ENCODE measurements around the gene TECR.

Gene TECR

DNA sequence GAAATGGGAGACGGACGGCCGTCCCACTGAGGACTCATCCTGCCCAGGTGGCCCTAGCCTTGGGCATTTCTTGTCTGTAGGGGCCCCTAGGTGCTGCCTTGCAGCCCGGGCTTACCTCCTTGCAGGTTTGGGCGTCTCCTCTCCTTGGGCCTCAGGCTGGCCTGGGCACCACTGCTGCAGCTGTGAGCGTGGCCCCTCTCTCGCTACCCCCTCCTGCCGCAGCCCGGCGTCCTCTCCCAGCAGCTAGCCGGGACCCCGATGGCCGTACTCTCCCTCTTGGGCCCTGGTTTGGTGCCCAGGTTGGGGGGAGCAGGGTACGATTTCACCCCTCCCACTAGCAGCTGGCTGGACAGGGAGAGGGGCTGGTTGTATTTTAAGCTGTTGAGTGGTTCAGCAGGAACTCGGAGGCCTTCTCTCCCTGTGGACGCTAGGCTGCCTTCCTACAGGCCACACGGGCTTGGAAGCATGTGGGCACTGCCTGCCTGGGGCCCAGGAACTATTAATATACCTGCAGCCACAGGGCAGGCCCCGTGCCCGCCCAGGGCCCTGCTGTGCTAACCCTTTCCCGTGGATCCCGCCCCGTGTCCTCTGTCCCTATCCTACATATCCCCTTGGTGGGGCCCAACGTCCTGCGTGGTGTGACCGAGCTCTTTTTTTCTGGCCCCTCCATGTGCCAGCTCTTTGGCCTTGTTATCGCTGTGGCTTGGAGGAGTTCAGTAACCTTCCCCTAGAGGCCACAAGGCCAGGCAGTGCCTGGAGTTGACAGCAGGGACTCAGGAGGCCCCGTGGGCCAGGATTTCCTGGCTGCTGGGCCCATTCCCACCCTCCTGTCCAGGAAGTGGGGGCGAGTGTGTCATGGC, 30.8 kb downstream of the TECR start:
- Histone ChIP-seq H3K4me3 (ENCODE audit: insufficient read depth, low read length, poor library complexity, severe bottlenecking) (no peak overlapping the region), H3F3A (ENCODE audit: insufficient read depth) (no peaks in the 10 kb centered on the region), H3K79me2 (ENCODE audit: insufficient read depth, low read length) (peaks cover 45% of the 10 kb centered on the region), H2AFZ (ENCODE audit: low read depth, low read length, severe bottlenecking) (no peak overlapping the region), H4K20me1 (ENCODE audit: low read depth, low read length) (no peaks in the 10 kb centered on the region), H3K9ac (ENCODE audit: low read length) (no peak overlapping the region), H3K9me3 (ENCODE audit: insufficient read depth, low read length) (no peaks in the 10 kb centered on the region), H3K9me2 (replicated peaks; ENCODE audit: insufficient read depth, low read length) (no peaks in the 10 kb centered on the region), H3K4me2 (ENCODE audit: low read depth, low read length, poor library complexity, severe bottlenecking) (no peak overlapping the region), H3K27me3 (ENCODE audit: low read length) (no peaks in the 10 kb centered on the region), H3K36me3 (ENCODE audit: low read length) (no peaks in the 10 kb centered on the region), H3K27ac (ENCODE audit: low read depth, low read length) (no peak overlapping the region)
- TF ChIP-seq, protein P1, sequence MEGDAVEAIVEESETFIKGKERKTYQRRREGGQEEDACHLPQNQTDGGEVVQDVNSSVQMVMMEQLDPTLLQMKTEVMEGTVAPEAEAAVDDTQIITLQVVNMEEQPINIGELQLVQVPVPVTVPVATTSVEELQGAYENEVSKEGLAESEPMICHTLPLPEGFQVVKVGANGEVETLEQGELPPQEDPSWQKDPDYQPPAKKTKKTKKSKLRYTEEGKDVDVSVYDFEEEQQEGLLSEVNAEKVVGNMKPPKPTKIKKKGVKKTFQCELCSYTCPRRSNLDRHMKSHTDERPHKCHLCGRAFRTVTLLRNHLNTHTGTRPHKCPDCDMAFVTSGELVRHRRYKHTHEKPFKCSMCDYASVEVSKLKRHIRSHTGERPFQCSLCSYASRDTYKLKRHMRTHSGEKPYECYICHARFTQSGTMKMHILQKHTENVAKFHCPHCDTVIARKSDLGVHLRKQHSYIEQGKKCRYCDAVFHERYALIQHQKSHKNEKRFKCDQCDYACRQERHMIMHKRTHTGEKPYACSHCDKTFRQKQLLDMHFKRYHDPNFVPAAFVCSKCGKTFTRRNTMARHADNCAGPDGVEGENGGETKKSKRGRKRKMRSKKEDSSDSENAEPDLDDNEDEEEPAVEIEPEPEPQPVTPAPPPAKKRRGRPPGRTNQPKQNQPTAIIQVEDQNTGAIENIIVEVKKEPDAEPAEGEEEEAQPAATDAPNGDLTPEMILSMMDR (IDR thresholded peaks at IDR 0.05; ENCODE audit: insufficient read depth, low read length, poor library complexity, severe bottlenecking): no peak
- no peak for TF ChIP-seq EZH2phosphoT487 (conservative IDR thresholded peaks at IDR 0.05; ENCODE audit: low read length)

DNA sequence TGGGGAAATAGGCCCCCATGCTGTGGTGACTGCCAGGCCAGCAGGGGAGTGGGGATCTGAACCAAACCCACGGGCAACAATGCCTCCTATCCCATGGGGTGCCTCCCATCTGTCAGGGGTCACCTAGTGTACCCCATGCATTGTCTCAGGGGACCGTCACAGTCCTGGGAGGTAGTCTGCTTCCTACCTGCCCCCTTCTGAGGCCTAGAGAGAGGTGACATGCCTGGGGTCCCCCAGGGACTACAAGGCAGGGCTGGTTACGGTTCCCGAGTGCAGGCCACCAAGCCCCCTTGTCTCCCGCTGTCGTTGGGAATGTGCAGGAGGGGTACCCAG, 31.3 kb downstream of the TECR start:
- TF ChIP-seq EZH2phosphoT487 (conservative IDR thresholded peaks at IDR 0.05; ENCODE audit: low read length): no peak
- TF ChIP-seq, protein P1 (IDR thresholded peaks at IDR 0.05; ENCODE audit: insufficient read depth, low read length, poor library complexity, severe bottlenecking): no peak
- Histone ChIP-seq H3K4me2 (ENCODE audit: low read depth, low read length, poor library complexity, severe bottlenecking) (no peak overlapping the region), H3K4me3 (ENCODE audit: insufficient read depth, low read length, poor library complexity, severe bottlenecking) (no peak overlapping the region), H3K27me3 (ENCODE audit: low read length) (no peaks in the 10 kb centered on the region), H3F3A (ENCODE audit: insufficient read depth) (no peaks in the 10 kb centered on the region), H3K9me3 (ENCODE audit: insufficient read depth, low read length) (no peaks in the 10 kb centered on the region), H3K9me2 (replicated peaks; ENCODE audit: insufficient read depth, low read length) (no peaks in the 10 kb centered on the region), H3K9ac (ENCODE audit: low read length) (no peak overlapping the region), H3K79me2 (ENCODE audit: insufficient read depth, low read length) (peaks cover 44% of the 10 kb centered on the region), H3K36me3 (ENCODE audit: low read length) (no peaks in the 10 kb centered on the region), H3K27ac (ENCODE audit: low read depth, low read length) (no peak overlapping the region), H2AFZ (ENCODE audit: low read depth, low read length, severe bottlenecking) (no peak overlapping the region), H4K20me1 (ENCODE audit: low read depth, low read length) (no peaks in the 10 kb centered on the region)

DNA sequence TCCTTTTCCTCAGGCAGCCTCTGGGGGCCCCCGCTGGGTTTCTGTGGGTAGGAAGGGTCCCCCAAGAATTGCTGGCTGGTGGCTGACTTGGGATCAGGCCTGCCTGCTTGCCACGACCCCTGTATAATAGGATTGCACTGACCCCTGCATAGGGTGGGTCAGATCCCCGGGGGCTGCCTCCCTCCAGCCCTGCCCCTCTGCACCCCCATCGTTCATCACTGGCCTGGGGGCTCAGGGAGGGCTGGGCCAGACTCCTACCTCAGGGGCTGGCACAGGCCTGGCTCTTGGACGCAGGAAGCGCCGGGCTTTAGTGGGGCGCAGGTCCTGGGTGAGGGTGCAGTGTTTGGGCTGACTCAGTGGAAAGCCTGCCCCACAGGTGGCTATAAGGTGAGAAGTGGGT, 31.9 kb downstream of the TECR start:
- Histone ChIP-seq H3K9me2 (replicated peaks; ENCODE audit: insufficient read depth, low read length) (no peaks in the 10 kb centered on the region), H3K4me2 (ENCODE audit: low read depth, low read length, poor library complexity, severe bottlenecking) (no peak overlapping the region), H3K36me3 (ENCODE audit: low read length) (no peaks in the 10 kb centered on the region), H3K9me3 (ENCODE audit: insufficient read depth, low read length) (no peaks in the 10 kb centered on the region), H4K20me1 (ENCODE audit: low read depth, low read length) (no peaks in the 10 kb centered on the region), H3K79me2 (ENCODE audit: insufficient read depth, low read length) (peaks cover 39% of the 10 kb centered on the region), H3F3A (ENCODE audit: insufficient read depth) (no peaks in the 10 kb centered on the region), H3K27ac (ENCODE audit: low read depth, low read length) (no peak overlapping the region), H3K9ac (ENCODE audit: low read length) (no peak overlapping the region), H2AFZ (ENCODE audit: low read depth, low read length, severe bottlenecking) (no peak overlapping the region), H3K27me3 (ENCODE audit: low read length) (no peaks in the 10 kb centered on the region), H3K4me3 (ENCODE audit: insufficient read depth, low read length, poor library complexity, severe bottlenecking) (no peak overlapping the region)
- TF ChIP-seq EZH2phosphoT487 (conservative IDR thresholded peaks at IDR 0.05; ENCODE audit: low read length): no peak
- TF ChIP-seq, protein P1 (IDR thresholded peaks at IDR 0.05; ENCODE audit: insufficient read depth, low read length, poor library complexity, severe bottlenecking): no peak
